ENCODE data around the gene KCNMB2. TPM values are rescaled to one million over a fixed set of nuclear protein-coding genes. Genes with fewer than 3 reads are reported as not detected.

Gene KCNMB2
- total RNA-seq, 4 donors from 2014 or later = not detected

- no peaks in the 10 kb centered on the region for H3K9me3 ChIP-seq
- no peaks in the 10 kb centered on the region for H3K36me3 ChIP-seq
- no peak overlapping the region for H3K27ac ChIP-seq
- TF ChIP-seq CTCF (IDR thresholded peaks at IDR 0.05) (no peak), POLR2A (IDR thresholded peaks at IDR 0.05) (no peak)
- H3K4me1 ChIP-seq = no peaks in the 10 kb centered on the region
- H3K4me3 ChIP-seq = no peak overlapping the region
- no peaks in the 10 kb centered on the region for H3K27me3 ChIP-seq
- no peak for DNase-seq
Observed at GRCh38 chr3:178826435-178827123, 290.3 kb downstream of the KCNMB2 start.

GRCh38 chr3:178827285-178827856 is 291.1 kb downstream of the KCNMB2 start:
- H3K36me3 ChIP-seq = no peaks in the 10 kb centered on the region
- no peaks in the 10 kb centered on the region for H3K9me3 ChIP-seq
- no peak overlapping the region for H3K27ac ChIP-seq
- H3K4me1 ChIP-seq = no peaks in the 10 kb centered on the region
- DNase-seq = no peak
- no peaks in the 10 kb centered on the region for H3K27me3 ChIP-seq
- no peak overlapping the region for H3K4me3 ChIP-seq
- TF ChIP-seq CTCF (IDR thresholded peaks at IDR 0.05) (no peak), POLR2A (IDR thresholded peaks at IDR 0.05) (no peak)

- DNase-seq = no peak
- Histone ChIP-seq H3K27ac (no peak overlapping the region), H3K27me3 (no peaks in the 10 kb centered on the region), H3K4me1 (no peaks in the 10 kb centered on the region), H3K36me3 (no peaks in the 10 kb centered on the region), H3K4me3 (no peak overlapping the region), H3K9me3 (no peaks in the 10 kb centered on the region)
- TF ChIP-seq POLR2A (IDR thresholded peaks at IDR 0.05) = no peak
- TF ChIP-seq CTCF (IDR thresholded peaks at IDR 0.05) = no peak
Observed at GRCh38 chr3:178833695-178834094, 297.5 kb downstream of the KCNMB2 start.

- no peak overlapping the region for H3K27ac ChIP-seq
- H3K4me1 ChIP-seq = no peaks in the 10 kb centered on the region
- TF ChIP-seq POLR2A (IDR thresholded peaks at IDR 0.05) = no peak
- no peak for TF ChIP-seq CTCF (IDR thresholded peaks at IDR 0.05)
- peaks cover 0 to 2% (median 0%) of the 10 kb centered on the region in 4 donors for H3K9me3 ChIP-seq
- no peaks in the 10 kb centered on the region for H3K27me3 ChIP-seq
- H3K4me3 ChIP-seq = no peak overlapping the region
- no peaks in the 10 kb centered on the region for H3K36me3 ChIP-seq
- DNase-seq = no peak
Observed at GRCh38 chr3:178835033-178835432, 298.8 kb downstream of the KCNMB2 start.

- H3K9me3 ChIP-seq = peaks cover 0 to 4% (median 0%) of the 10 kb centered on the region in 4 donors
- H3K27me3 ChIP-seq = no peaks in the 10 kb centered on the region
- H3K4me1 ChIP-seq = no peaks in the 10 kb centered on the region
- H3K27ac ChIP-seq = no peak overlapping the region
- no peak for TF ChIP-seq POLR2A (IDR thresholded peaks at IDR 0.05)
- TF ChIP-seq CTCF (IDR thresholded peaks at IDR 0.05) = no peak
- no peak overlapping the region for H3K4me3 ChIP-seq
- DNase-seq = no peak
- no peaks in the 10 kb centered on the region for H3K36me3 ChIP-seq
Observed at GRCh38 chr3:178837512-178837911, 301.3 kb downstream of the KCNMB2 start.
